Prostate gland (tissue), 2 donors: ENCODE measurements around the gene LAMA3. TPM values are rescaled to one million over a fixed set of nuclear protein-coding genes. Genes with fewer than 3 reads are reported as not detected.
A peak's percentile ranks its signal among the peaks of the same experiment; 100 is the strongest.

Source experiments
- DNase-seq: peaks from one replicate; pipeline ENCODE4 v3.0.0-alpha.2; 2019; ENCODE audit warnings: low spot score
- H3K27ac ChIP-seq, 2 donors: fragments of 200-600 bp; sonication (generic); 2 replicates each; pipeline ENCODE4 v1.5.1; 2017 to 2019
- H3K27me3 ChIP-seq: fragments of 200-600 bp; sonication (generic); replicated peaks from 2 replicates; pipeline ENCODE4 v1.5.1; 2019; ENCODE audit not compliant: insufficient read depth
- H3K36me3 ChIP-seq, 2 donors: fragments of 200-600 bp; sonication (generic); 1 replicate in 1 of 2; 2 replicates in 1 of 2; pipeline versions ENCODE4 v1.5.1 to v1.8.1; 2017 to 2019
- H3K4me1 ChIP-seq: fragments of 200-600 bp; sonication (generic); replicated peaks from 2 replicates; pipeline ENCODE4 v1.5.1; 2019
- H3K4me3 ChIP-seq, 2 donors: fragments of 200-600 bp; sonication (generic); 2 replicates each; pipeline ENCODE4 v1.5.1; 2017 to 2019
- H3K9me3 ChIP-seq: fragments of 200-600 bp; sonication (generic); 2 replicates; pipeline ENCODE4 v1.5.1; 2017
- CTCF ChIP-seq, 4 experiments: fragments of 200-600 bp in 2 of 4; fragments of 450-650 bp in 2 of 4; sonication (generic) in 2 of 4; IDR thresholded peaks; 1 replicate in 3 of 4; 2 replicates in 1 of 4; pipeline ENCODE4 v1.5.1; 2016 to 2019; ENCODE audit warnings: antibody characterized with exemption in 4 of 4, mild to moderate bottlenecking in 2 of 4, moderate library complexity in 2 of 4
- POLR2A ChIP-seq: fragments of 450-650 bp; IDR thresholded peaks from one replicate; pipeline ENCODE4 v1.6.1; 2016; ENCODE audit warnings: antibody characterized with exemption, mild to moderate bottlenecking
- POLR2AphosphoS5 ChIP-seq: sonication (generic); formaldehyde crosslinking; IDR thresholded peaks from one replicate; pipeline ENCODE4 v1.6.1; 2017; ENCODE audit warnings: antibody characterized with exemption
- WGBS: methylation state at CpG from one replicate; pipeline ENCODE4 v1.1.5; 2018; 5-methylcytosine and 5-hydroxymethylcytosine counted together
- intact Hi-C: fragments of 100-400 bp; cut with DNase I; formaldehyde crosslinking; loops from one replicate; pipeline ENCODE4 v1.14.2; 2022
- total RNA-seq, 2 donors: library from RNA; depleted of rRNA; stranded (reverse); fragments of >200 nt; gene quantifications; one replicate each; pipeline ENCODE4 v1.1.0, GENCODE V29; 2016

The LAMA3 gene
- total RNA-seq, 2 donors from 2014 or later: 31.3 to 35.9 TPM

DNA sequence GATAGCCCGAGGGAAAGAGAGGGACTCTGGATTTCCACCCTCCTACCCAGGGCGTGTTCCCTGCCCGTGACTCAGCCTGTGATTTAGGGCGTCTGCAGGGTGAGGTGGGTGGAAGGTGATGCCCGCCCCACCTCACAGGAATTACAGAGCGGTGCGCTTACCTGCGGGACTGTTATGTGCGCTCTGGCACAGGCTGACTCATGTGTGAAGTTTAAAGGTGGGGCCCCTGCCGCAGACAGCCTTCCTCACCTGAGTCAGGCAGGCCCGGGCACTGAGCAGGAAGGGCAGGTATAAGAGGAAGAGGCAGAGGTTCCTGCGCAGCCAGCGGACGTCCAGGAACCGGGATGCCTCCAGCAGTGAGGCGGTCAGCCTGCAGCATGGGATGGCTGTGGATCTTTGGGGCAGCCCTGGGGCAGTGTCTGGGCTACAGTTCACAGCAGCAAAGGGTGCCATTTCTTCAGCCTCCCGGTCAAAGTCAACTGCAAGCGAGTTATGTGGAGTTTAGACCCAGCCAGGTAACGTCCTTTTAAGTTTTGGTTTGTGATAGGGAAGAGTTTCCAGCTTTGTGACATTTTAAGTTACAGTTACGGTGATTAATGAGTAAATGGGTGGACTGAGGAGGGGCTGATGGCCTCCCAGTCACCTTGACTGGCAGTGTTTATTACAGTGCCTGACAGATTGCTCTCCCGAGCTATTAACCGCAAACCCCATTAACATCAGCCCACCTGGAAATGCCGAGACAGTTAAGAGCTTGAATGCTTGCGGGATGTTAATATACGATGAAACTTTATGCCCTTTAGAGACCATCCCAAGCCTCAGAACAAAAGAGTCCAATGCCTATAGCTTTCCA is 183.7 kb downstream of the LAMA3 start:
- no peaks in the 10 kb centered on the region for H3K9me3 ChIP-seq
- H3K4me1 ChIP-seq: no peaks in the 10 kb centered on the region
- peak overlapping the region; percentile 15 to 33 for H3K4me3 ChIP-seq
- peak overlapping the region; percentile 47 to 53 for H3K27ac ChIP-seq
- no peaks in the 10 kb centered on the region for H3K36me3 ChIP-seq
- intact Hi-C loops: no loop called here
- peak; percentile 81 for TF ChIP-seq POLR2AphosphoS5
- peak; percentile 69 for TF ChIP-seq POLR2A
- TF ChIP-seq CTCF (IDR thresholded peaks at IDR 0.05): no peak
- 38% methylated on average over 25 of the region's 25 CpGs for WGBS
- H3K27me3 ChIP-seq: no peaks in the 10 kb centered on the region
- DNase-seq: peak; percentile 87

GRCh38 chr18:23875966-23876895 is 187.0 kb downstream of the LAMA3 start:
- Histone ChIP-seq H3K9me3 (no peaks in the 10 kb centered on the region), H3K4me3 (no peak overlapping the region), H3K27ac (no peak overlapping the region), H3K4me1 (no peaks in the 10 kb centered on the region), H3K27me3 (no peaks in the 10 kb centered on the region), H3K36me3 (no peaks in the 10 kb centered on the region)
- TF ChIP-seq POLR2AphosphoS5: no peak
- TF ChIP-seq CTCF (IDR thresholded peaks at IDR 0.05): no peak
- no peak for TF ChIP-seq POLR2A
- intact Hi-C loops: no loop called here
- DNase-seq: no peak
- WGBS: 69% methylated on average over 11 of the region's 11 CpGs

DNA sequence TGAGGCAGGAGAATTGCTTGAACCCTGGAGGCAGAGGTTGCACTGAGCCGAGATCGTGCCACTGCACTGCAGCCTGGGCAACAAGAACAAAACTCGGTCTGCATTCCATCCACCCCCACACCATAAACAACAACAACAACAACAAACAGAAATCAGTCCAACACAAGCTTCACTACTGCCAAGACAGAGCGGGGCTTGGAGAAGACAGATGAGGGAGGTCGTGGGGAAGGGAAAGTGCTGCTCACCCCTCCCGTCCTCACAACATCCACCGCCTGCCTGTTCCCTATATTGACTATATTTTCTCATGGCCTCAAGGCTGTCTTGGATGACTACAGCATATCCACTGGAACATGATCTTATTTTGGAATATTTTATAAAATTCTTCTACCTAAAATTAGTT is 187.7 kb downstream of the LAMA3 start:
- Histone ChIP-seq H3K27ac (no peak overlapping the region), H3K4me1 (no peaks in the 10 kb centered on the region), H3K36me3 (no peaks in the 10 kb centered on the region), H3K27me3 (no peaks in the 10 kb centered on the region), H3K9me3 (no peaks in the 10 kb centered on the region), H3K4me3 (no peak overlapping the region)
- DNase-seq: no peak
- no peak for TF ChIP-seq CTCF (IDR thresholded peaks at IDR 0.05)
- TF ChIP-seq POLR2A: no peak
- TF ChIP-seq POLR2AphosphoS5: no peak
- intact Hi-C loops: no loop called here
- WGBS: 85% methylated on average over 7 of the region's 7 CpGs

DNA sequence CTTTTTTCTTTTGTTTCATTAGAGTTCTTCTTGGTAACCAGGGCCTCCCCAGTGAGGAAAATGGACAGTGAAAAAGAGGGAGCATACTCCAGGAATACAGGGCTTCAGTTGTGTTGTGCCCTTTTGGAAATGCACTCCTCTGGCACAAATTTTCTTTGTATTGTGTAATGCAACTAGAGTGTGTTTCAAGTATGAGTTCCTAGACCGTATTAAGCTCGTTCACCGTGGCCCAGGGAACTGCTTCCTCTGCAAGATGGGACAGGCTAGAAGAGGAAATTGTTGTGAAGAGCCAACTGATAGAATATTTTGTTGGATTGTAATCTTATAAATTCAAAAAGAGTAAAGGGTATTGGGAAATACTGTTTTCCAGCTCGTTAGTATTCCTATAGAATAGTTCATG is 188.1 kb downstream of the LAMA3 start:
- no peak for TF ChIP-seq CTCF (IDR thresholded peaks at IDR 0.05)
- TF ChIP-seq POLR2AphosphoS5: no peak
- no peak for TF ChIP-seq POLR2A
- no peaks in the 10 kb centered on the region for H3K36me3 ChIP-seq
- H3K9me3 ChIP-seq: no peaks in the 10 kb centered on the region
- no peak overlapping the region for H3K4me3 ChIP-seq
- no peak overlapping the region for H3K27ac ChIP-seq
- DNase-seq: no peak
- no peaks in the 10 kb centered on the region for H3K27me3 ChIP-seq
- intact Hi-C loops: no loop called here
- H3K4me1 ChIP-seq: no peaks in the 10 kb centered on the region
- 57% methylated on average over 4 of the region's 4 CpGs for WGBS
